ENCODE results near the gene RAB18.

The RAB18 gene

GRCh38 chr10:27470885-27471284 lies 33.2 kb upstream of the RAB18 start:
- TF ChIP-seq, protein P1, sequence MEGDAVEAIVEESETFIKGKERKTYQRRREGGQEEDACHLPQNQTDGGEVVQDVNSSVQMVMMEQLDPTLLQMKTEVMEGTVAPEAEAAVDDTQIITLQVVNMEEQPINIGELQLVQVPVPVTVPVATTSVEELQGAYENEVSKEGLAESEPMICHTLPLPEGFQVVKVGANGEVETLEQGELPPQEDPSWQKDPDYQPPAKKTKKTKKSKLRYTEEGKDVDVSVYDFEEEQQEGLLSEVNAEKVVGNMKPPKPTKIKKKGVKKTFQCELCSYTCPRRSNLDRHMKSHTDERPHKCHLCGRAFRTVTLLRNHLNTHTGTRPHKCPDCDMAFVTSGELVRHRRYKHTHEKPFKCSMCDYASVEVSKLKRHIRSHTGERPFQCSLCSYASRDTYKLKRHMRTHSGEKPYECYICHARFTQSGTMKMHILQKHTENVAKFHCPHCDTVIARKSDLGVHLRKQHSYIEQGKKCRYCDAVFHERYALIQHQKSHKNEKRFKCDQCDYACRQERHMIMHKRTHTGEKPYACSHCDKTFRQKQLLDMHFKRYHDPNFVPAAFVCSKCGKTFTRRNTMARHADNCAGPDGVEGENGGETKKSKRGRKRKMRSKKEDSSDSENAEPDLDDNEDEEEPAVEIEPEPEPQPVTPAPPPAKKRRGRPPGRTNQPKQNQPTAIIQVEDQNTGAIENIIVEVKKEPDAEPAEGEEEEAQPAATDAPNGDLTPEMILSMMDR (IDR thresholded peaks at IDR 0.05; ENCODE audit: extremely low read depth, missing control alignments) = no peak
- DNase-seq (ENCODE audit: low spot score) = no peak

GRCh38 chr10:27474741-27475140 lies 29.4 kb upstream of the RAB18 start:
- no peak for DNase-seq (ENCODE audit: low spot score)
- TF ChIP-seq, protein P1 (IDR thresholded peaks at IDR 0.05; ENCODE audit: extremely low read depth, missing control alignments) = no peak

DNA sequence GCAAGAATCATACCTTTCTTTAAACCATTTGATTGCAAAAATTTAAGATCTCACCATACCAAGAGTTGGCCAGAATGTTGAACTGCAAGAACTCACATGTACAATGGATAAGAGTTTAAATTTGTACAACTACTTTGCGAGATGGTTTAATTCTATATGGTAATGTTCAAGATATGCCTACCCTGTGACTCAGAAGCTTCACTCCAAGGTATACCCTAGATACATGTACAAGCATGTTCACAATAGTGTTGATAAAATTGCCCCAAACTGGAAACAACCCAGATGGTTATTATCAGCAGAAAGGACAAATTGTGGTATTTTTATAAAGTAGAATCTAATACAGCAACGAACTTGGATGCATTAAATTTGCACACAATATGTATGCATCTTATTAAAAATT lies 25.1 kb upstream of the RAB18 start:
- TF ChIP-seq, protein P1 (IDR thresholded peaks at IDR 0.05; ENCODE audit: extremely low read depth, missing control alignments) = no peak

GRCh38 chr10:27481486-27481885 lies 22.6 kb upstream of the RAB18 start:
- TF ChIP-seq, protein P1 (IDR thresholded peaks at IDR 0.05; ENCODE audit: extremely low read depth, missing control alignments) = no peak
- DNase-seq (ENCODE audit: low spot score) = no peak

More for the DNA sequence above, 25.1 kb upstream of the RAB18 start:
- DNase-seq (ENCODE audit: low spot score) = no peak

- TF ChIP-seq, protein P1 (IDR thresholded peaks at IDR 0.05; ENCODE audit: extremely low read depth, missing control alignments) = no peak
- DNase-seq (ENCODE audit: low spot score) = no peak
Measured at GRCh38 chr10:27482984-27483956, 20.8 kb upstream of the RAB18 start.

- TF ChIP-seq, protein P1 (IDR thresholded peaks at IDR 0.05; ENCODE audit: extremely low read depth, missing control alignments) = no peak
- DNase-seq (ENCODE audit: low spot score) = no peak
Measured at GRCh38 chr10:27485368-27485767, 18.7 kb upstream of the RAB18 start.

GRCh38 chr10:27485986-27486385 lies 18.1 kb upstream of the RAB18 start:
- no peak for DNase-seq (ENCODE audit: low spot score)

More at GRCh38 chr10:27485986-27486385, 18.1 kb upstream of the RAB18 start:
- TF ChIP-seq, protein P1 (IDR thresholded peaks at IDR 0.05; ENCODE audit: extremely low read depth, missing control alignments) = no peak
